ENCODE data around the gene SSNA1.

GRCh38 chr9:137236238-137236935 lies 47.9 kb downstream of the SSNA1 start:
- peak; percentile 10 for TF ChIP-seq POLR2A (IDR thresholded peaks at IDR 0.05)
- TF ChIP-seq, protein P1, sequence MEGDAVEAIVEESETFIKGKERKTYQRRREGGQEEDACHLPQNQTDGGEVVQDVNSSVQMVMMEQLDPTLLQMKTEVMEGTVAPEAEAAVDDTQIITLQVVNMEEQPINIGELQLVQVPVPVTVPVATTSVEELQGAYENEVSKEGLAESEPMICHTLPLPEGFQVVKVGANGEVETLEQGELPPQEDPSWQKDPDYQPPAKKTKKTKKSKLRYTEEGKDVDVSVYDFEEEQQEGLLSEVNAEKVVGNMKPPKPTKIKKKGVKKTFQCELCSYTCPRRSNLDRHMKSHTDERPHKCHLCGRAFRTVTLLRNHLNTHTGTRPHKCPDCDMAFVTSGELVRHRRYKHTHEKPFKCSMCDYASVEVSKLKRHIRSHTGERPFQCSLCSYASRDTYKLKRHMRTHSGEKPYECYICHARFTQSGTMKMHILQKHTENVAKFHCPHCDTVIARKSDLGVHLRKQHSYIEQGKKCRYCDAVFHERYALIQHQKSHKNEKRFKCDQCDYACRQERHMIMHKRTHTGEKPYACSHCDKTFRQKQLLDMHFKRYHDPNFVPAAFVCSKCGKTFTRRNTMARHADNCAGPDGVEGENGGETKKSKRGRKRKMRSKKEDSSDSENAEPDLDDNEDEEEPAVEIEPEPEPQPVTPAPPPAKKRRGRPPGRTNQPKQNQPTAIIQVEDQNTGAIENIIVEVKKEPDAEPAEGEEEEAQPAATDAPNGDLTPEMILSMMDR (IDR thresholded peaks at IDR 0.05) = peak; percentile 98 to 100 (median 99)
